ENCODE results near the gene HBG1.

DNA sequence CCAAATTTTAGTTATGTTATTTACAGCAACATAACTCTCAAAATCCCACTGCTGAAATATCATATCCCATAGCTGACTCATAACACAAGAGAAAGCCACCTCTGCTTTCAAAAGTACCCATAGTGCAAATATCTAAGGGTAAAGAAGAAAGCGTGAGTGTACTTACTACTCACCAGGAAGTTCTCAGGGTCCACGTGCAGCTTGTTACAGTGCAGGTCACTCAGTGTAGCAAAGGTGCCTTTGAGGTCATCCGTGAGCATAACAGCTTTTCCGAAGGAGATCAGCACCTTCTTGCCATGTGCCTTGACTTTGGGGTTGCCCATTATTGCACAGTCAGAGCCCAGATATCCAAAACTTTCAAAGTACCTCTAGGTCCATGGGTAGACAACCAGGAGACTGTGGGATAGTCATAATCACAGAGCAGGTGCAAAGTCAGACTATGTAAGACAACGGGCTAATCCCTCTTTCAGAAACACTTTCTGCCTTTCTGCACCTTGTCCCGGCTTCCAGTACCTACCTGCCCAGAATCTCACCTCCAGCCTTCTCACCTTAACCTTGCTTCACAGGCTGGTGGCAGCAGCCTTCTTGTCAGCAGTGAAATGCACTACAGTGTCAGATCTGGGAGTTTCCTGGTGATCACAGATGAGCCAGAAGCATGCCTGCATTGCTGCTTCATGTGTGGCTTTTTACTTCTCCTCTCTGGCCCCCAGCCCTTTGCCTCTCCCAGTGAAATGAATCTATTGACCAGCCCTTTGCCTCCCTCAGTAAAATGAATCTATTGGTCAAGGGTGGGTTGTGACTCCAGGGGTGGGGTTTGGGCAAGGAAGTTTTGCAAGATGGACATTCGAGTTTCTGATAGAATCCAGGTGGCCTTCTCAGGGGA lies 6.5 kb downstream of the HBG1 start:
- TF ChIP-seq TEAD4 (IDR thresholded peaks at IDR 0.05) (no peak), EGR1 (IDR thresholded peaks at IDR 0.05) (no peak), EP300 (IDR thresholded peaks at IDR 0.05; ENCODE audit: borderline replicate concordance) (no peak), TAF1 (IDR thresholded peaks at IDR 0.05; ENCODE audit: low read depth) (no peak), RAD21 (IDR thresholded peaks at IDR 0.05; ENCODE audit: low read depth) (no peak), CREB1 (IDR thresholded peaks at IDR 0.05; ENCODE audit: low read depth) (no peak)
- TF ChIP-seq, protein P1, sequence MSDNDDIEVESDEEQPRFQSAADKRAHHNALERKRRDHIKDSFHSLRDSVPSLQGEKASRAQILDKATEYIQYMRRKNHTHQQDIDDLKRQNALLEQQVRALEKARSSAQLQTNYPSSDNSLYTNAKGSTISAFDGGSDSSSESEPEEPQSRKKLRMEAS (IDR thresholded peaks at IDR 0.05): no peak
- TF ChIP-seq, protein P2, sequence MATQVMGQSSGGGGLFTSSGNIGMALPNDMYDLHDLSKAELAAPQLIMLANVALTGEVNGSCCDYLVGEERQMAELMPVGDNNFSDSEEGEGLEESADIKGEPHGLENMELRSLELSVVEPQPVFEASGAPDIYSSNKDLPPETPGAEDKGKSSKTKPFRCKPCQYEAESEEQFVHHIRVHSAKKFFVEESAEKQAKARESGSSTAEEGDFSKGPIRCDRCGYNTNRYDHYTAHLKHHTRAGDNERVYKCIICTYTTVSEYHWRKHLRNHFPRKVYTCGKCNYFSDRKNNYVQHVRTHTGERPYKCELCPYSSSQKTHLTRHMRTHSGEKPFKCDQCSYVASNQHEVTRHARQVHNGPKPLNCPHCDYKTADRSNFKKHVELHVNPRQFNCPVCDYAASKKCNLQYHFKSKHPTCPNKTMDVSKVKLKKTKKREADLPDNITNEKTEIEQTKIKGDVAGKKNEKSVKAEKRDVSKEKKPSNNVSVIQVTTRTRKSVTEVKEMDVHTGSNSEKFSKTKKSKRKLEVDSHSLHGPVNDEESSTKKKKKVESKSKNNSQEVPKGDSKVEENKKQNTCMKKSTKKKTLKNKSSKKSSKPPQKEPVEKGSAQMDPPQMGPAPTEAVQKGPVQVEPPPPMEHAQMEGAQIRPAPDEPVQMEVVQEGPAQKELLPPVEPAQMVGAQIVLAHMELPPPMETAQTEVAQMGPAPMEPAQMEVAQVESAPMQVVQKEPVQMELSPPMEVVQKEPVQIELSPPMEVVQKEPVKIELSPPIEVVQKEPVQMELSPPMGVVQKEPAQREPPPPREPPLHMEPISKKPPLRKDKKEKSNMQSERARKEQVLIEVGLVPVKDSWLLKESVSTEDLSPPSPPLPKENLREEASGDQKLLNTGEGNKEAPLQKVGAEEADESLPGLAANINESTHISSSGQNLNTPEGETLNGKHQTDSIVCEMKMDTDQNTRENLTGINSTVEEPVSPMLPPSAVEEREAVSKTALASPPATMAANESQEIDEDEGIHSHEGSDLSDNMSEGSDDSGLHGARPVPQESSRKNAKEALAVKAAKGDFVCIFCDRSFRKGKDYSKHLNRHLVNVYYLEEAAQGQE (IDR thresholded peaks at IDR 0.05; ENCODE audit: low read depth): no peak
